ENCODE results near the gene ABCB8.

DNA sequence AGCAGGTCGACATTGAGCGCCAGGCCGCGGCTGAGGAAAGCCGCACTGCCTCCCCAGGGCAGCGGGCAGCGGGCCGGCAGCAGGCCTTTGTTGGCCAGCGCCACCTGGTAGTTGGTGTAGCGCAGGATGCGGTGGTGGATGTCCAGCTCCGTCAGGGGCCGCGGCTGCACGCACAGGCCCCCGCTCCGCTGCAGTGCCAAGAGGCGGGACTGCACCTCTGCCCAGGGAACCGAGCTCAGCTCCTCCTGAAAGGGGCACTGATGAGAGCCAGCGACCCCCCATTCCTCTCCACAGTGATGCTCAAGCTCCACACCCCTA is 9.2 kb upstream of the ABCB8 start:
- TF ChIP-seq, protein P1, sequence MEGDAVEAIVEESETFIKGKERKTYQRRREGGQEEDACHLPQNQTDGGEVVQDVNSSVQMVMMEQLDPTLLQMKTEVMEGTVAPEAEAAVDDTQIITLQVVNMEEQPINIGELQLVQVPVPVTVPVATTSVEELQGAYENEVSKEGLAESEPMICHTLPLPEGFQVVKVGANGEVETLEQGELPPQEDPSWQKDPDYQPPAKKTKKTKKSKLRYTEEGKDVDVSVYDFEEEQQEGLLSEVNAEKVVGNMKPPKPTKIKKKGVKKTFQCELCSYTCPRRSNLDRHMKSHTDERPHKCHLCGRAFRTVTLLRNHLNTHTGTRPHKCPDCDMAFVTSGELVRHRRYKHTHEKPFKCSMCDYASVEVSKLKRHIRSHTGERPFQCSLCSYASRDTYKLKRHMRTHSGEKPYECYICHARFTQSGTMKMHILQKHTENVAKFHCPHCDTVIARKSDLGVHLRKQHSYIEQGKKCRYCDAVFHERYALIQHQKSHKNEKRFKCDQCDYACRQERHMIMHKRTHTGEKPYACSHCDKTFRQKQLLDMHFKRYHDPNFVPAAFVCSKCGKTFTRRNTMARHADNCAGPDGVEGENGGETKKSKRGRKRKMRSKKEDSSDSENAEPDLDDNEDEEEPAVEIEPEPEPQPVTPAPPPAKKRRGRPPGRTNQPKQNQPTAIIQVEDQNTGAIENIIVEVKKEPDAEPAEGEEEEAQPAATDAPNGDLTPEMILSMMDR (IDR thresholded peaks at IDR 0.05), result no peak
- TF ChIP-seq POLR2A (IDR thresholded peaks at IDR 0.05), result no peak
